WTC11 (cell line): ENCODE data around the gene GMEB2.

Source experiments
- ATF2 ChIP-seq: sonication (generic); formaldehyde crosslinking; IDR thresholded peaks from 2 replicates; pipeline ENCODE4 v1.8.1; 2022; ENCODE audit warnings: low read depth, missing genetic modification reagents, borderline replicate concordance
- CTCF ChIP-seq: fragments of 200-600 bp; IDR thresholded peaks from 2 replicates; pipeline ENCODE4 v1.8.0; 2022; ENCODE audit warnings: antibody characterized with exemption
- E2F5 ChIP-seq: sonication (generic); formaldehyde crosslinking; IDR thresholded peaks from 2 replicates; pipeline ENCODE4 v1.8.1; 2022; ENCODE audit warnings: mild to moderate bottlenecking, moderate library complexity, missing genetic modification reagents
- FOXK1 ChIP-seq: sonication (generic); formaldehyde crosslinking; IDR thresholded peaks from 2 replicates; pipeline ENCODE4 v1.8.0; 2022; ENCODE audit warnings: mild to moderate bottlenecking, moderate library complexity, missing genetic modification reagents
- FOXP4 ChIP-seq: sonication (generic); formaldehyde crosslinking; IDR thresholded peaks from 2 replicates; pipeline ENCODE4 v1.8.0; 2022; ENCODE audit warnings: mild to moderate bottlenecking, missing genetic modification reagents
- JUN ChIP-seq: sonication (generic); formaldehyde crosslinking; IDR thresholded peaks from 2 replicates; pipeline ENCODE4 v1.8.0; 2023; ENCODE audit warnings: mild to moderate bottlenecking, missing genetic modification reagents
- MAX ChIP-seq: sonication (generic); formaldehyde crosslinking; IDR thresholded peaks from 2 replicates; pipeline ENCODE4 v1.8.0; 2022; ENCODE audit warnings: mild to moderate bottlenecking, missing genetic modification reagents
- TCF7 ChIP-seq: sonication (generic); formaldehyde crosslinking; IDR thresholded peaks from 2 replicates; pipeline ENCODE4 v1.8.0; 2022; ENCODE audit warnings: mild to moderate bottlenecking, low read depth, missing genetic modification reagents, moderate library complexity
- TEAD4 ChIP-seq: sonication (generic); formaldehyde crosslinking; IDR thresholded peaks from 2 replicates; pipeline ENCODE4 v1.8.0; 2022; ENCODE audit warnings: mild to moderate bottlenecking, missing genetic modification reagents
- ZNF232 ChIP-seq: sonication (generic); formaldehyde crosslinking; IDR thresholded peaks from 2 replicates; pipeline ENCODE4 v1.8.0; 2022; ENCODE audit warnings: mild to moderate bottlenecking, missing genetic modification reagents

GRCh38 chr20:63578224-63579016 is 48.5 kb downstream of the GMEB2 start:
- TF ChIP-seq FOXP4 (CRISPR knock-in tag) (no peak), CTCF (no peak), ATF2 (CRISPR knock-in tag) (no peak), TCF7 (CRISPR knock-in tag) (no peak), FOXK1 (CRISPR knock-in tag) (no peak), JUN (CRISPR knock-in tag) (no peak), TEAD4 (CRISPR knock-in tag) (no peak), ZNF232 (CRISPR knock-in tag) (no peak), E2F5 (no peak), MAX (no peak)
